ENCODE data around the gene FGGY.
A peak's percentile ranks its signal among the peaks of the same experiment; 100 is the strongest.

Gene FGGY

GRCh38 chr1:59752556-59753414 lies 455.9 kb downstream of the FGGY start:
- H3K36me3 ChIP-seq (ENCODE audit: control insufficient read depth in 4 of 4, insufficient read depth in 4 of 4, low read length in 3 of 4): no peaks in the 10 kb centered on the region
- H3K4me1 ChIP-seq (ENCODE audit: control extremely low read depth in 1 of 4, control insufficient read depth in 4 of 4, insufficient read depth in 4 of 4, low read length in 3 of 4): no peaks in the 10 kb centered on the region
- H3K27ac ChIP-seq (ENCODE audit: insufficient read depth in 1 of 2, low read depth in 1 of 2, low read length in 2 of 2, poor library complexity in 1 of 2, severe bottlenecking in 2 of 2): no peak overlapping the region
- no peaks in the 10 kb centered on the region for H3K27me3 ChIP-seq (replicated peaks in 2 of 5; ENCODE audit: control insufficient read depth in 4 of 5, insufficient read depth in 5 of 5, low read length in 4 of 5)
- ChIA-PET POLR2A (no interaction called here), CTCF (interaction anchor here (1.4 kb wide), 1 partner anchor 13 kb away, joined by 4 read pairs; no protein-coding TSS in a partner anchor)
- H3K4me3 ChIP-seq (ENCODE audit: control insufficient read depth in 1 of 7, extremely low read depth in 1 of 7, insufficient read depth in 4 of 7, low read depth in 2 of 7, low read length in 6 of 7): no peak overlapping the region
- WGBS (ENCODE audit: insufficient coverage): 100% methylated on average over 2 of the region's 5 CpGs
- DNase-seq: no peak
- H3K9me3 ChIP-seq (ENCODE audit: control extremely low read depth in 1 of 5, control insufficient read depth in 4 of 5, insufficient read depth in 2 of 5, low read depth in 1 of 5, low read length in 4 of 5): no peaks in the 10 kb centered on the region

- DNase-seq: no peak
- Histone ChIP-seq H3K36me3 (ENCODE audit: control insufficient read depth in 4 of 4, insufficient read depth in 4 of 4, low read length in 3 of 4) (no peaks in the 10 kb centered on the region), H3K4me3 (ENCODE audit: control insufficient read depth in 1 of 7, extremely low read depth in 1 of 7, insufficient read depth in 4 of 7, low read depth in 2 of 7, low read length in 6 of 7) (no peak overlapping the region), H3K4me1 (ENCODE audit: control extremely low read depth in 1 of 4, control insufficient read depth in 4 of 4, insufficient read depth in 4 of 4, low read length in 3 of 4) (peaks cover 0 to 7% (median 3%) of the 10 kb centered on the region in 4 experiments), H3K27ac (ENCODE audit: insufficient read depth in 1 of 2, low read depth in 1 of 2, low read length in 2 of 2, poor library complexity in 1 of 2, severe bottlenecking in 2 of 2) (no peak overlapping the region), H3K9me3 (ENCODE audit: control extremely low read depth in 1 of 5, control insufficient read depth in 4 of 5, insufficient read depth in 2 of 5, low read depth in 1 of 5, low read length in 4 of 5) (no peaks in the 10 kb centered on the region), H3K27me3 (replicated peaks in 2 of 5; ENCODE audit: control insufficient read depth in 4 of 5, insufficient read depth in 5 of 5, low read length in 4 of 5) (no peaks in the 10 kb centered on the region)
- CTCF ChIA-PET: no interaction called here
- WGBS (ENCODE audit: insufficient coverage): 99% methylated on average over 9 of the region's 9 CpGs
- POLR2A ChIA-PET: no interaction called here
Measured at GRCh38 chr1:59755069-59755685, 458.3 kb downstream of the FGGY start.

GRCh38 chr1:59757197-59757747 lies 460.4 kb downstream of the FGGY start:
- whole genome bisulfite sequencing (ENCODE audit: insufficient coverage): 92% methylated on average over 2 of the region's 4 CpGs
- CTCF ChIA-PET: no interaction called here
- no peaks in the 10 kb centered on the region for H3K36me3 ChIP-seq (ENCODE audit: control insufficient read depth in 4 of 4, insufficient read depth in 4 of 4, low read length in 3 of 4)

GRCh38 chr1:59759156-59759925 lies 462.4 kb downstream of the FGGY start:
- Histone ChIP-seq H3K4me3 (ENCODE audit: control insufficient read depth in 1 of 7, extremely low read depth in 1 of 7, insufficient read depth in 4 of 7, low read depth in 2 of 7, low read length in 6 of 7) (peak overlapping the region in 5 of 7 experiments; percentile 5 to 67 (median 41)), H3K9me3 (ENCODE audit: control extremely low read depth in 1 of 5, control insufficient read depth in 4 of 5, insufficient read depth in 2 of 5, low read depth in 1 of 5, low read length in 4 of 5) (no peaks in the 10 kb centered on the region), H3K27me3 (replicated peaks in 2 of 5; ENCODE audit: control insufficient read depth in 4 of 5, insufficient read depth in 5 of 5, low read length in 4 of 5) (no peaks in the 10 kb centered on the region), H3K4me1 (ENCODE audit: control extremely low read depth in 1 of 4, control insufficient read depth in 4 of 4, insufficient read depth in 4 of 4, low read length in 3 of 4) (peaks cover 0 to 7% (median 3%) of the 10 kb centered on the region in 4 experiments), H3K27ac (ENCODE audit: insufficient read depth in 1 of 2, low read depth in 1 of 2, low read length in 2 of 2, poor library complexity in 1 of 2, severe bottlenecking in 2 of 2) (no peak overlapping the region), H3K36me3 (ENCODE audit: control insufficient read depth in 4 of 4, insufficient read depth in 4 of 4, low read length in 3 of 4) (no peaks in the 10 kb centered on the region)
- POLR2A ChIA-PET: no interaction called here
- peak; percentile 72 to 83 (median 79) for DNase-seq
- CTCF ChIA-PET: interaction anchor here (0.6 to 4.6 kb wide), 19 partner anchors 9 to 1244 kb away, joined by 3 to 25 read pairs (median 4); no protein-coding TSS in a partner anchor
- 0% methylated on average over 6 of the region's 11 CpGs for WGBS (ENCODE audit: insufficient coverage)

More at GRCh38 chr1:59757197-59757747, 460.4 kb downstream of the FGGY start:
- peaks cover 0 to 7% (median 3%) of the 10 kb centered on the region in 4 experiments for H3K4me1 ChIP-seq (ENCODE audit: control extremely low read depth in 1 of 4, control insufficient read depth in 4 of 4, insufficient read depth in 4 of 4, low read length in 3 of 4)
- H3K27ac ChIP-seq (ENCODE audit: insufficient read depth in 1 of 2, low read depth in 1 of 2, low read length in 2 of 2, poor library complexity in 1 of 2, severe bottlenecking in 2 of 2): no peak overlapping the region
- H3K9me3 ChIP-seq (ENCODE audit: control extremely low read depth in 1 of 5, control insufficient read depth in 4 of 5, insufficient read depth in 2 of 5, low read depth in 1 of 5, low read length in 4 of 5): no peaks in the 10 kb centered on the region
- DNase-seq: no peak
- H3K27me3 ChIP-seq (replicated peaks in 2 of 5; ENCODE audit: control insufficient read depth in 4 of 5, insufficient read depth in 5 of 5, low read length in 4 of 5): no peaks in the 10 kb centered on the region
- POLR2A ChIA-PET: no interaction called here
- H3K4me3 ChIP-seq (ENCODE audit: control insufficient read depth in 1 of 7, extremely low read depth in 1 of 7, insufficient read depth in 4 of 7, low read depth in 2 of 7, low read length in 6 of 7): no peak overlapping the region

GRCh38 chr1:59761443-59761842 lies 464.5 kb downstream of the FGGY start:
- no peaks in the 10 kb centered on the region for H3K9me3 ChIP-seq (ENCODE audit: control extremely low read depth in 1 of 5, control insufficient read depth in 4 of 5, insufficient read depth in 2 of 5, low read depth in 1 of 5, low read length in 4 of 5)
- H3K4me3 ChIP-seq (ENCODE audit: control insufficient read depth in 1 of 7, extremely low read depth in 1 of 7, insufficient read depth in 4 of 7, low read depth in 2 of 7, low read length in 6 of 7): no peak overlapping the region
- DNase-seq: no peak
- peaks cover 0 to 7% (median 3%) of the 10 kb centered on the region in 4 experiments for H3K4me1 ChIP-seq (ENCODE audit: control extremely low read depth in 1 of 4, control insufficient read depth in 4 of 4, insufficient read depth in 4 of 4, low read length in 3 of 4)
- ChIA-PET CTCF (interaction anchor here (1.3 to 4.6 kb wide), 4 partner anchors 10 to 1246 kb away, joined by 3 to 25 read pairs (median 10); no protein-coding TSS in a partner anchor), POLR2A (no interaction called here)
- H3K36me3 ChIP-seq (ENCODE audit: control insufficient read depth in 4 of 4, insufficient read depth in 4 of 4, low read length in 3 of 4): no peaks in the 10 kb centered on the region
- no peak overlapping the region for H3K27ac ChIP-seq (ENCODE audit: insufficient read depth in 1 of 2, low read depth in 1 of 2, low read length in 2 of 2, poor library complexity in 1 of 2, severe bottlenecking in 2 of 2)
- no peaks in the 10 kb centered on the region for H3K27me3 ChIP-seq (replicated peaks in 2 of 5; ENCODE audit: control insufficient read depth in 4 of 5, insufficient read depth in 5 of 5, low read length in 4 of 5)
- 96% methylated on average over 3 of the region's 3 CpGs for WGBS (ENCODE audit: insufficient coverage)

- H3K9me3 ChIP-seq (ENCODE audit: control extremely low read depth in 1 of 5, control insufficient read depth in 4 of 5, insufficient read depth in 2 of 5, low read depth in 1 of 5, low read length in 4 of 5): no peaks in the 10 kb centered on the region
- no peaks in the 10 kb centered on the region for H3K27me3 ChIP-seq (replicated peaks in 2 of 5; ENCODE audit: control insufficient read depth in 4 of 5, insufficient read depth in 5 of 5, low read length in 4 of 5)
- peaks cover 0 to 7% (median 3%) of the 10 kb centered on the region in 4 experiments for H3K4me1 ChIP-seq (ENCODE audit: control extremely low read depth in 1 of 4, control insufficient read depth in 4 of 4, insufficient read depth in 4 of 4, low read length in 3 of 4)
- H3K27ac ChIP-seq (ENCODE audit: insufficient read depth in 1 of 2, low read depth in 1 of 2, low read length in 2 of 2, poor library complexity in 1 of 2, severe bottlenecking in 2 of 2): no peak overlapping the region
- no peaks in the 10 kb centered on the region for H3K36me3 ChIP-seq (ENCODE audit: control insufficient read depth in 4 of 4, insufficient read depth in 4 of 4, low read length in 3 of 4)
- POLR2A ChIA-PET: no interaction called here
- DNase-seq: no peak
- H3K4me3 ChIP-seq (ENCODE audit: control insufficient read depth in 1 of 7, extremely low read depth in 1 of 7, insufficient read depth in 4 of 7, low read depth in 2 of 7, low read length in 6 of 7): no peak overlapping the region
- CTCF ChIA-PET: interaction anchor here (1.0 kb wide), 1 partner anchor 1068 kb away, joined by 3 read pairs; no protein-coding TSS in a partner anchor
- no CpG with 5 or more reads among the region's 2 CpGs for whole genome bisulfite sequencing (ENCODE audit: insufficient coverage)
Measured at GRCh38 chr1:59763418-59763817, 466.5 kb downstream of the FGGY start.
